ENCODE results near the gene CYP19A1. TPM values are rescaled to one million over a fixed set of nuclear protein-coding genes. Genes with fewer than 3 reads are reported as not detected.

CYP19A1 gene
- total and polyA plus RNA-seq, 9 of the 15 experiments (the other 6 are each of a cell fraction or from before 2014, with no cell fraction given) = 0.16 to 0.63 (median 0.47) TPM; not detected in 3

GRCh38 chr15:51212909-51213308, 125.5 kb downstream of the CYP19A1 start (continued):
- TF ChIP-seq RERE (CRISPR knock-in tag; IDR thresholded peaks at IDR 0.05; ENCODE audit: borderline replicate concordance) = no peak
- TF ChIP-seq ZNF518B (CRISPR knock-in tag; IDR thresholded peaks at IDR 0.05) = no peak
- no peak for TF ChIP-seq SMC3 (conservative IDR thresholded peaks at IDR 0.05; ENCODE audit: insufficient read depth, low read depth, low read length)
- TF ChIP-seq PURB (CRISPR knock-in tag; IDR thresholded peaks at IDR 0.05; ENCODE audit: low read depth) = no peak
- TF ChIP-seq ZKSCAN1 (IDR thresholded peaks at IDR 0.05; ENCODE audit: low read depth, low read length) = no peak
- no peak for TF ChIP-seq DIDO1 (tag; IDR thresholded peaks at IDR 0.05; ENCODE audit: low read depth)

Data from K562 (cell line).